SK-N-SH (cell line): Measurements from ENCODE around the gene FAM120A. TPM values are rescaled to one million over a fixed set of nuclear protein-coding genes. Genes with fewer than 3 reads are reported as not detected.

Experiments
- CTCF ChIA-PET: fragments of 300-600, 350-600 bp; formaldehyde crosslinking; extraction: SDS; loops from one replicate; lab custom pipeline; 2021; lab: Yijun Ruan, JAX
- POLR2A ChIA-PET: fragments of 350-600 bp; sonication (Branson Sonifier 250); formaldehyde crosslinking; extraction: SDS; loops from one replicate; lab custom pipeline; 2020; ENCODE audit warnings: antibody characterized with exemption, inconsistent platforms; lab: Yijun Ruan, JAX
- DNase-seq: peaks from one replicate; pipeline ENCODE4 v3.0.0; 2012
- H2AFZ ChIP-seq: fragments of 200-600 bp; sonication (generic); 2 replicates; pipeline ENCODE4 v1.8.1; 2016; ENCODE audit warnings: antibody characterized with exemption, mild to moderate bottlenecking, low read depth
- H3F3A ChIP-seq: fragments of 200-600 bp; sonication (generic); replicated peaks from 2 replicates; pipeline ENCODE3; 2016; ENCODE audit warnings: antibody characterized with exemption, mild to moderate bottlenecking; ENCODE audit not compliant: insufficient read depth
- H3K27ac ChIP-seq, 2 experiments: fragments of 200-500 bp in 1 of 2; fragments of 200-600 bp in 1 of 2; sonication (Bioruptor generic) in 1 of 2; sonication (generic), shearing (Covaris generic) in 1 of 2; 2 replicates each; pipeline versions ENCODE4 v1.5.1 to v1.6.1; 2014 to 2016; ENCODE audit warnings: low read depth in 2 of 2, inconsistent platforms in 1 of 2, low read length in 1 of 2, mild to moderate bottlenecking in 1 of 2, mixed read lengths in 1 of 2
- H3K27me3 ChIP-seq: fragments of 200-600 bp; sonication (generic), shearing (Covaris generic); 2 replicates; pipeline ENCODE4 v1.6.1; 2016; ENCODE audit warnings: mixed run types; ENCODE audit not compliant: insufficient read depth
- H3K36me3 ChIP-seq, 2 experiments: fragments of 200-500 bp in 1 of 2; fragments of 200-600 bp in 1 of 2; sonication (Bioruptor generic) in 1 of 2; sonication (generic) in 1 of 2; replicated peaks in 1 of 2; 2 replicates each; pipeline versions ENCODE3 to v1.5.1; 2014 to 2016; ENCODE audit warnings: low read length in 1 of 2, mild to moderate bottlenecking in 1 of 2; ENCODE audit not compliant: insufficient read depth in 2 of 2, control insufficient read depth in 1 of 2
- H3K4me1 ChIP-seq, 2 experiments: fragments of 200-500 bp in 1 of 2; fragments of 200-600 bp in 1 of 2; sonication (Bioruptor generic) in 1 of 2; sonication (generic), shearing (Covaris generic) in 1 of 2; 2 replicates each; pipeline versions ENCODE4 v1.5.1 to v1.6.1; 2014 to 2016; ENCODE audit warnings: low read depth in 1 of 2, low read length in 1 of 2, mixed run types in 1 of 2; ENCODE audit not compliant: insufficient read depth in 2 of 2, control insufficient read depth in 1 of 2
- H3K4me2 ChIP-seq: fragments of 200-600 bp; sonication (generic), shearing (Covaris generic); 2 replicates; pipeline ENCODE4 v1.6.1; 2017; ENCODE audit warnings: mixed run types
- H3K4me3 ChIP-seq, 2 experiments: fragments of 200-500 bp in 1 of 2; fragments of 200-600 bp in 1 of 2; sonication (Bioruptor generic) in 1 of 2; sonication (generic), shearing (Covaris generic) in 1 of 2; 2 replicates each; pipeline versions ENCODE4 v1.5.1 to v1.8.1; 2014 to 2016; ENCODE audit warnings: low read depth in 2 of 2, inconsistent platforms in 1 of 2, low read length in 1 of 2, mild to moderate bottlenecking in 1 of 2, mixed read lengths in 1 of 2, moderate library complexity in 1 of 2
- H3K79me2 ChIP-seq: fragments of 200-600 bp; sonication (generic); 2 replicates; pipeline ENCODE4 v1.8.1; 2017; ENCODE audit warnings: mild to moderate bottlenecking; ENCODE audit not compliant: insufficient read depth
- H3K9ac ChIP-seq: fragments of 200-600 bp; sonication (generic); 2 replicates; pipeline ENCODE4 v1.6.1; 2017; ENCODE audit warnings: mixed run types
- H3K9me2 ChIP-seq: fragments of 200-600 bp; sonication (generic); 2 replicates; pipeline ENCODE4 v1.6.1; 2017; ENCODE audit warnings: mixed run types
- H3K9me3 ChIP-seq: fragments of 200-600 bp; sonication (generic); 2 replicates; pipeline ENCODE4 v1.6.1; 2017; ENCODE audit warnings: mixed run types, mild to moderate bottlenecking, moderate library complexity
- H4K20me1 ChIP-seq: fragments of 200-600 bp; sonication (generic); 2 replicates; pipeline ENCODE4 v1.6.1; 2017; ENCODE audit warnings: mild to moderate bottlenecking, mixed run types; ENCODE audit not compliant: insufficient read depth
- CHD2 ChIP-seq: fragments of 150-350 bp; IDR thresholded peaks from 2 replicates; pipeline ENCODE4 v1.6.1; 2018; ENCODE audit warnings: low read length; ENCODE audit not compliant: partially characterized antibody
- EP300 ChIP-seq, 2 experiments: IDR thresholded peaks; 2 replicates each; pipeline versions ENCODE4 v1.4.0 to v1.6.1; 2012; ENCODE audit warnings: borderline replicate concordance in 1 of 2, low read depth in 1 of 2, low read length in 1 of 2
- EZH2phosphoT487 ChIP-seq: fragments of 200-600 bp; sonication (generic); IDR thresholded peaks from 2 replicates; pipeline ENCODE4 v1.6.1; 2017; ENCODE audit warnings: low read depth, mixed run types, mild to moderate bottlenecking, antibody characterized with exemption, moderate library complexity, borderline replicate concordance
- FOXJ3 ChIP-seq: sonication (generic); formaldehyde crosslinking; IDR thresholded peaks from 2 replicates; pipeline ENCODE4 v1.5.1; 2020; ENCODE audit warnings: mild to moderate bottlenecking, missing genetic modification reagents
- JUND ChIP-seq: IDR thresholded peaks from 2 replicates; pipeline ENCODE4 v1.4.0; 2012
- NFIC ChIP-seq: IDR thresholded peaks from 2 replicates; pipeline ENCODE4 v1.4.0; 2012; ENCODE audit warnings: borderline replicate concordance
- NRF1 ChIP-seq: IDR thresholded peaks from 2 replicates; pipeline ENCODE4 v1.6.1; 2012; ENCODE audit warnings: low read depth, mild to moderate bottlenecking, low read length
- RXRA ChIP-seq: IDR thresholded peaks from 2 replicates; pipeline ENCODE4 v1.4.0; 2012; ENCODE audit warnings: low read depth, mild to moderate bottlenecking, borderline replicate concordance
- SIN3A ChIP-seq: IDR thresholded peaks from 2 replicates; pipeline ENCODE4 v1.6.1; 2012; ENCODE audit warnings: low read depth, mild to moderate bottlenecking, low read length, moderate library complexity, borderline replicate concordance
- SMC3 ChIP-seq: IDR thresholded peaks from 2 replicates; pipeline ENCODE4 v1.6.1; 2012; ENCODE audit warnings: low read depth, low read length, improper control_type of control experiment
- TAF1 ChIP-seq: IDR thresholded peaks from 2 replicates; pipeline ENCODE4 v1.6.1; 2012; ENCODE audit warnings: low read depth, mild to moderate bottlenecking, low read length, moderate library complexity, borderline replicate concordance
- TCF12 ChIP-seq: IDR thresholded peaks from 2 replicates; pipeline ENCODE4 v1.4.0; 2012
- TEAD4 ChIP-seq: IDR thresholded peaks from 2 replicates; pipeline ENCODE4 v1.4.0; 2012; ENCODE audit warnings: mild to moderate bottlenecking, borderline replicate concordance; ENCODE audit not compliant: insufficient read depth
- WGBS: methylation state at CpG from one replicate; pipeline ENCODE4 v1.1.6; 2017; ENCODE audit warnings: low lambda C conversion rate; 5-methylcytosine and 5-hydroxymethylcytosine counted together
- polyA plus RNA-seq, 3 experiments: library from polyadenylated mRNA; depleted of rRNA; stranded (reverse); fragments of >200 nt; gene quantifications; 2 replicates each; pipeline ENCODE4 v1.2.3, GENCODE V29; 2012
- TF ChIP-seq, protein P1 (sequence below): IDR thresholded peaks from 2 replicates; pipeline ENCODE4; 2012
- TF ChIP-seq, protein P2 (sequence below): IDR thresholded peaks from 2 replicates; pipeline ENCODE4 v1.6.1; 2012; ENCODE audit warnings: mild to moderate bottlenecking, low read depth, low read length, moderate library complexity
- TF ChIP-seq, protein P3 (sequence below): fragments of 150-350 bp; IDR thresholded peaks from 2 replicates; pipeline ENCODE4 v1.6.1; 2017; ENCODE audit warnings: antibody characterized with exemption, low read length, low read depth, borderline replicate concordance
- TF ChIP-seq, protein P4 (sequence below): fragments of 200-600 bp; sonication (generic); IDR thresholded peaks from 2 replicates; pipeline ENCODE4 v1.6.1; 2017; ENCODE audit warnings: antibody characterized with exemption, mild to moderate bottlenecking, moderate library complexity
- TF ChIP-seq, protein P5 (sequence below): IDR thresholded peaks from 2 replicates; pipeline ENCODE4 v1.4.0; 2012; ENCODE audit warnings: low read depth

FAM120A gene
- polyA plus RNA-seq, 1 of the 3 experiments (the other 2 are of a cell fraction) = 58.6 TPM

DNA sequence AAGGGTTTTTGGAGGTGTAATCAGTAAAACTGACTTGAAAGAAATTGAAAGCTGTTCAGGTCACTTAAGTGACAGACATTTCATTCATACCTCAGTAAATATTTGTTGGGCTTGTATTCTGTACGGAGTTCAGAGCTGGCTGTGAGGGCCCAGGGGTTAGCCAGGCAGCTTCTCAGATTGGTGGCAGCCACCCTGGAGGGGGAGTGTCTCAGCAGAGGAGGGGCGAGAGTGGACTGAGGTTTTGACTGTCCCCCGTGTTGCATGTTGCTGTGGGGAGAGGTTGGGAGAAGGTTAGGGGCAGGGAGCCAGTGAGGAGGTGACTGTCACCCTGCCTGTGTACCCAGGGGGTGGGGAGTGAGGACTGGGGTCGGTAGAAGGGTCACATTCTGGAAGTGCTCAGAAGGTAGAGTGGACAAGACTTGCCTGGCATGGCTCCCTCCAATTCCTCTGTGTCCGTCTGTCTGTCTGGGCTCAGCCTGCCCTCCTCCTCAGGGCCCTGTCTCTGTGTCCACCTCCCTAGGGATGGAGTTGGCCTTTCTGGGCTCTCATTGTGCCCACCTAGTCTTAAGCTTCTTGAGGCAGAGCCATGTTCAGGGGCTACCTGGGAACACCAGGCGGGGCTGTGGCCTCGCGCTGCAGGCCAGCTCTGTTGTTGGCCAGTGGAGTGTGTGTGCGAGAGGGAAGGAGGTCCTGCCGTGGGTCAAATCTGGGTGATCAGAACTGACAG lies 129.3 kb downstream of the FAM120A start (continued):
- TF ChIP-seq EZH2phosphoT487 (no peak), TCF12 (no peak)
- TF ChIP-seq, protein P1, sequence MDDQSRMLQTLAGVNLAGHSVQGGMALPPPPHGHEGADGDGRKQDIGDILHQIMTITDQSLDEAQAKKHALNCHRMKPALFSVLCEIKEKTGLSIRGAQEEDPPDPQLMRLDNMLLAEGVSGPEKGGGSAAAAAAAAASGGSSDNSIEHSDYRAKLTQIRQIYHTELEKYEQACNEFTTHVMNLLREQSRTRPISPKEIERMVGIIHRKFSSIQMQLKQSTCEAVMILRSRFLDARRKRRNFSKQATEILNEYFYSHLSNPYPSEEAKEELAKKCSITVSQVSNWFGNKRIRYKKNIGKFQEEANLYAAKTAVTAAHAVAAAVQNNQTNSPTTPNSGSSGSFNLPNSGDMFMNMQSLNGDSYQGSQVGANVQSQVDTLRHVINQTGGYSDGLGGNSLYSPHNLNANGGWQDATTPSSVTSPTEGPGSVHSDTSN = no peak

DNA sequence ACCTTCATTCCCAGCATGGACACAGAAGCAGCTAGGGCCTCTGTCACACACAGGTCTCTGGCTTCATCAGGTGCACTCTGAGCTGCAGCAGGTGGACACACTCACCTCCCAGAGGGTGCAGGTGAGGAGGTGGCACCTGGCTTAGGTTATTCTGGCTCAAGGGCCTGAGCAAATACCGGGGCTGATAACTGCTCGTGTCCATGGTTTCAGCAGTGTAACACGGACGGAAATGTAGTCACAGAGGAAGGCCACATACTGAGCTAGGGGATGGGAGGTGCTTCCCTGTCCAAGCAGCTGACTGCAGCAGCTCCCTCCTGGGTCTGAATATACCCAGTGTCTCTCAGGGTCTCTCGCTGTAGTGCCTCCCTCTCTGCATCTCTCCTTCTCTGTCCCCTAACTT lies 130.6 kb downstream of the FAM120A start:
- H3K9me3 ChIP-seq = 0 out of 2 replicates have a peak, but pooled peaks cover 5% of the 10 kb centered on the region
- H3K4me2 ChIP-seq = no peak overlapping the region
- H2AFZ ChIP-seq = no peak overlapping the region
- no peak for DNase-seq
- H3K27me3 ChIP-seq = no peaks in the 10 kb centered on the region
- H4K20me1 ChIP-seq = peaks cover 37% of the 10 kb centered on the region; the same call in 1 of the 2 replicates
- no peaks in the 10 kb centered on the region for H3F3A ChIP-seq
- ChIA-PET CTCF (interaction anchor here (0.7 to 1.5 kb wide), 4 partner anchors 9 to 38 kb away, joined by 3 to 5 read pairs (median 4); no protein-coding TSS in a partner anchor), POLR2A (no interaction called here)
- TF ChIP-seq TEAD4 = no peak
- TF ChIP-seq NFIC = no peak
- no peak for TF ChIP-seq SIN3A
- no peak for TF ChIP-seq EZH2phosphoT487
- TF ChIP-seq, protein P2, sequence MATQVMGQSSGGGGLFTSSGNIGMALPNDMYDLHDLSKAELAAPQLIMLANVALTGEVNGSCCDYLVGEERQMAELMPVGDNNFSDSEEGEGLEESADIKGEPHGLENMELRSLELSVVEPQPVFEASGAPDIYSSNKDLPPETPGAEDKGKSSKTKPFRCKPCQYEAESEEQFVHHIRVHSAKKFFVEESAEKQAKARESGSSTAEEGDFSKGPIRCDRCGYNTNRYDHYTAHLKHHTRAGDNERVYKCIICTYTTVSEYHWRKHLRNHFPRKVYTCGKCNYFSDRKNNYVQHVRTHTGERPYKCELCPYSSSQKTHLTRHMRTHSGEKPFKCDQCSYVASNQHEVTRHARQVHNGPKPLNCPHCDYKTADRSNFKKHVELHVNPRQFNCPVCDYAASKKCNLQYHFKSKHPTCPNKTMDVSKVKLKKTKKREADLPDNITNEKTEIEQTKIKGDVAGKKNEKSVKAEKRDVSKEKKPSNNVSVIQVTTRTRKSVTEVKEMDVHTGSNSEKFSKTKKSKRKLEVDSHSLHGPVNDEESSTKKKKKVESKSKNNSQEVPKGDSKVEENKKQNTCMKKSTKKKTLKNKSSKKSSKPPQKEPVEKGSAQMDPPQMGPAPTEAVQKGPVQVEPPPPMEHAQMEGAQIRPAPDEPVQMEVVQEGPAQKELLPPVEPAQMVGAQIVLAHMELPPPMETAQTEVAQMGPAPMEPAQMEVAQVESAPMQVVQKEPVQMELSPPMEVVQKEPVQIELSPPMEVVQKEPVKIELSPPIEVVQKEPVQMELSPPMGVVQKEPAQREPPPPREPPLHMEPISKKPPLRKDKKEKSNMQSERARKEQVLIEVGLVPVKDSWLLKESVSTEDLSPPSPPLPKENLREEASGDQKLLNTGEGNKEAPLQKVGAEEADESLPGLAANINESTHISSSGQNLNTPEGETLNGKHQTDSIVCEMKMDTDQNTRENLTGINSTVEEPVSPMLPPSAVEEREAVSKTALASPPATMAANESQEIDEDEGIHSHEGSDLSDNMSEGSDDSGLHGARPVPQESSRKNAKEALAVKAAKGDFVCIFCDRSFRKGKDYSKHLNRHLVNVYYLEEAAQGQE = no peak
- TF ChIP-seq, protein P3, sequence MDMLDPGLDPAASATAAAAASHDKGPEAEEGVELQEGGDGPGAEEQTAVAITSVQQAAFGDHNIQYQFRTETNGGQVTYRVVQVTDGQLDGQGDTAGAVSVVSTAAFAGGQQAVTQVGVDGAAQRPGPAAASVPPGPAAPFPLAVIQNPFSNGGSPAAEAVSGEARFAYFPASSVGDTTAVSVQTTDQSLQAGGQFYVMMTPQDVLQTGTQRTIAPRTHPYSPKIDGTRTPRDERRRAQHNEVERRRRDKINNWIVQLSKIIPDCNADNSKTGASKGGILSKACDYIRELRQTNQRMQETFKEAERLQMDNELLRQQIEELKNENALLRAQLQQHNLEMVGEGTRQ = no peak
- no peak for TF ChIP-seq CHD2
- no peak for TF ChIP-seq JUND
- no peak for TF ChIP-seq SMC3
- TF ChIP-seq, protein P4, sequence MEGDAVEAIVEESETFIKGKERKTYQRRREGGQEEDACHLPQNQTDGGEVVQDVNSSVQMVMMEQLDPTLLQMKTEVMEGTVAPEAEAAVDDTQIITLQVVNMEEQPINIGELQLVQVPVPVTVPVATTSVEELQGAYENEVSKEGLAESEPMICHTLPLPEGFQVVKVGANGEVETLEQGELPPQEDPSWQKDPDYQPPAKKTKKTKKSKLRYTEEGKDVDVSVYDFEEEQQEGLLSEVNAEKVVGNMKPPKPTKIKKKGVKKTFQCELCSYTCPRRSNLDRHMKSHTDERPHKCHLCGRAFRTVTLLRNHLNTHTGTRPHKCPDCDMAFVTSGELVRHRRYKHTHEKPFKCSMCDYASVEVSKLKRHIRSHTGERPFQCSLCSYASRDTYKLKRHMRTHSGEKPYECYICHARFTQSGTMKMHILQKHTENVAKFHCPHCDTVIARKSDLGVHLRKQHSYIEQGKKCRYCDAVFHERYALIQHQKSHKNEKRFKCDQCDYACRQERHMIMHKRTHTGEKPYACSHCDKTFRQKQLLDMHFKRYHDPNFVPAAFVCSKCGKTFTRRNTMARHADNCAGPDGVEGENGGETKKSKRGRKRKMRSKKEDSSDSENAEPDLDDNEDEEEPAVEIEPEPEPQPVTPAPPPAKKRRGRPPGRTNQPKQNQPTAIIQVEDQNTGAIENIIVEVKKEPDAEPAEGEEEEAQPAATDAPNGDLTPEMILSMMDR = no peak
- no peak for TF ChIP-seq FOXJ3
- TF ChIP-seq, protein P5, sequence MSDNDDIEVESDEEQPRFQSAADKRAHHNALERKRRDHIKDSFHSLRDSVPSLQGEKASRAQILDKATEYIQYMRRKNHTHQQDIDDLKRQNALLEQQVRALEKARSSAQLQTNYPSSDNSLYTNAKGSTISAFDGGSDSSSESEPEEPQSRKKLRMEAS = no peak
- no peak for TF ChIP-seq EP300 (IDR thresholded peaks at IDR 0.05; ENCODE audit: borderline replicate concordance in 1 of 2, low read depth in 1 of 2, low read length in 1 of 2)
- no peak for TF ChIP-seq NRF1
- TF ChIP-seq RXRA = no peak
- no peak for TF ChIP-seq TAF1
- H3K4me3 ChIP-seq = no peak overlapping the region
- WGBS = 100% methylated on average over 2 of the region's 5 CpGs
- H3K9ac ChIP-seq = no peak overlapping the region
- peaks cover 0 to 15% of the 10 kb centered on the region in 2 experiments; a peak in 2 of 4 replicates for H3K4me1 ChIP-seq
- H3K27ac ChIP-seq = no peak overlapping the region
- no peaks in the 10 kb centered on the region for H3K9me2 ChIP-seq
- peaks cover 92% of the 10 kb centered on the region for H3K79me2 ChIP-seq
- no peaks in the 10 kb centered on the region for H3K36me3 ChIP-seq
